Measurements from ENCODE around the gene MAST3. TPM values are rescaled to one million over a fixed set of nuclear protein-coding genes. Genes with fewer than 3 reads are reported as not detected.

The MAST3 gene
- total and polyA plus RNA-seq, 8 donors = 13.7 to 27.5 (median 23.6) TPM

GRCh38 chr19:18112989-18113478, 15.5 kb downstream of the MAST3 start:
- no peaks in the 10 kb centered on the region for H3K27me3 ChIP-seq
- no peaks in the 10 kb centered on the region for H3K9me3 ChIP-seq
- 29 to 31% methylated on average over 8 to 9 of the region's 9 CpGs for WGBS, 2 donors
- ATAC-seq (peak; percentile 25 to 63 (median 44)), DNase-seq (peak in 5 of 6 donors; percentile 80 to 93 (median 87)), FAIRE-seq (no peak)
- peaks cover 10 to 17% (median 17%) of the 10 kb centered on the region in 3 donors for H3K4me1 ChIP-seq
- intact Hi-C loops (cut with DNase I) = loop anchor here in 2 of 3 donors (5.0 to 10.0 kb wide), 3 partner anchors 52 to 139 kb away; no protein-coding TSS in a partner anchor
- peak; percentile 73 to 83 (median 78) for TF ChIP-seq CTCF (IDR thresholded peaks at IDR 0.05)
- H3K4me3 ChIP-seq = no peak overlapping the region
- no peaks in the 10 kb centered on the region for H3K36me3 ChIP-seq
- no peak overlapping the region for H3K27ac ChIP-seq

- H3K27ac ChIP-seq = no peak overlapping the region
- peaks cover 16 to 23% (median 23%) of the 10 kb centered on the region in 3 donors for H3K4me1 ChIP-seq
- no peaks in the 10 kb centered on the region for H3K27me3 ChIP-seq
- no peaks in the 10 kb centered on the region for H3K36me3 ChIP-seq
- no peak overlapping the region for H3K4me3 ChIP-seq
- 67 to 69% methylated on average over 5 of the region's 5 CpGs for WGBS, 2 donors
- no peak for DNase-seq
- ATAC-seq = no peak
- FAIRE-seq = no peak
- no peak for TF ChIP-seq CTCF (IDR thresholded peaks at IDR 0.05)
- intact Hi-C loops (cut with DNase I) = loop anchor here in 2 of 3 donors (5.0 to 10.0 kb wide), 3 partner anchors 51 to 138 kb away; no protein-coding TSS in a partner anchor
- H3K9me3 ChIP-seq = no peaks in the 10 kb centered on the region
These were observed 16.2 kb downstream of the MAST3 start for GRCh38 chr19:18113827-18114226.

- H3K4me1 ChIP-seq = peaks cover 17 to 24% (median 21%) of the 10 kb centered on the region in 3 donors
- no peak for ATAC-seq
- H3K9me3 ChIP-seq = no peaks in the 10 kb centered on the region
- H3K27ac ChIP-seq = no peak overlapping the region
- no peak for TF ChIP-seq CTCF (IDR thresholded peaks at IDR 0.05)
- WGBS, 2 donors = 81 to 88% methylated on average over 4 of the region's 4 CpGs
- FAIRE-seq = no peak
- H3K36me3 ChIP-seq = no peaks in the 10 kb centered on the region
- DNase-seq = no peak
- intact Hi-C loops (cut with DNase I) = loop anchor here in 2 of 3 donors (5.0 to 10.0 kb wide), 3 partner anchors 50 to 138 kb away; no protein-coding TSS in a partner anchor
- H3K4me3 ChIP-seq = no peak overlapping the region
- no peaks in the 10 kb centered on the region for H3K27me3 ChIP-seq
These were observed 16.9 kb downstream of the MAST3 start for GRCh38 chr19:18114483-18114882.

- DNase-seq (peak in 1 of 6 donors; percentile 39), ATAC-seq (no peak), FAIRE-seq (no peak)
- Histone ChIP-seq H3K27me3 (no peaks in the 10 kb centered on the region), H3K4me3 (peak overlapping the region in 2 of 4 donors; percentile 46 to 61), H3K4me1 (peaks cover 8 to 21% (median 15%) of the 10 kb centered on the region in 3 donors), H3K9me3 (no peaks in the 10 kb centered on the region), H3K36me3 (peaks cover 0 to 4% (median 0%) of the 10 kb centered on the region in 3 donors), H3K27ac (no peak overlapping the region)
- WGBS, 2 donors = 27 to 29% methylated on average over 10 to 11 of the region's 11 CpGs
- intact Hi-C loops (cut with DNase I) = loop anchor here in 1 of 3 donors (10.0 kb wide), 1 partner anchor 47 kb away; no protein-coding TSS in a partner anchor
- no peak for TF ChIP-seq CTCF (IDR thresholded peaks at IDR 0.05)
These were observed 19.8 kb downstream of the MAST3 start for GRCh38 chr19:18117364-18117691.

Measured in pancreas (tissue), 10 donors.